DOHH2 (cell line): ENCODE measurements around the gene MCEE.

Experiments used
- EZH2phosphoT487 ChIP-seq: fragments of 200-600 bp; sonication (generic); IDR thresholded peaks from 2 replicates; pipeline ENCODE4 v1.6.1; 2017; ENCODE audit warnings: borderline replicate concordance, mild to moderate bottlenecking, antibody characterized with exemption, low read length, moderate library complexity, mixed read lengths
- TF ChIP-seq, protein P1 (sequence below): fragments of 200-600 bp; sonication (generic); IDR thresholded peaks from one replicate; pipeline ENCODE4 v1.5.1; 2014; ENCODE audit warnings: antibody characterized with exemption, mild to moderate bottlenecking, low read depth, low read length; ENCODE audit not compliant: poor library complexity, severe bottlenecking

DNA sequence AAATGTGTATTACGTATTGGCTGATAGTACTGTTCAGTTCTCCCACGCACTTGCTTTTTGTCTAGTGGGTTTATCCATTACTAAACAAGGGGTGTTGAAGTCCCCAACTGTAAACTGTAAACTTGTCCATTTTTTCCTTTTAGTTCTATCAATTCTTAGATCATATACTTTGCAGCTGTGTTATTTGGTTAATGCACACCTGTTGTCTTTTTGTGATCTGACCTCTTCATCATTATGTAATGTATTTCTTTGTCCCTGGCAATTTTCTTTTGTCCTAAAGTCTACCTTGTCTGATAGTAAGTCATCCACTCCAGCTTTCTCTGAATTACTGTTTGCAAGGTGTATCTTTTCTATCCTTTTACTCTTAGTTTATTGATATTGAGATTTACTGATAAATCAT, 21.9 kb downstream of the MCEE start:
- TF ChIP-seq, protein P1, sequence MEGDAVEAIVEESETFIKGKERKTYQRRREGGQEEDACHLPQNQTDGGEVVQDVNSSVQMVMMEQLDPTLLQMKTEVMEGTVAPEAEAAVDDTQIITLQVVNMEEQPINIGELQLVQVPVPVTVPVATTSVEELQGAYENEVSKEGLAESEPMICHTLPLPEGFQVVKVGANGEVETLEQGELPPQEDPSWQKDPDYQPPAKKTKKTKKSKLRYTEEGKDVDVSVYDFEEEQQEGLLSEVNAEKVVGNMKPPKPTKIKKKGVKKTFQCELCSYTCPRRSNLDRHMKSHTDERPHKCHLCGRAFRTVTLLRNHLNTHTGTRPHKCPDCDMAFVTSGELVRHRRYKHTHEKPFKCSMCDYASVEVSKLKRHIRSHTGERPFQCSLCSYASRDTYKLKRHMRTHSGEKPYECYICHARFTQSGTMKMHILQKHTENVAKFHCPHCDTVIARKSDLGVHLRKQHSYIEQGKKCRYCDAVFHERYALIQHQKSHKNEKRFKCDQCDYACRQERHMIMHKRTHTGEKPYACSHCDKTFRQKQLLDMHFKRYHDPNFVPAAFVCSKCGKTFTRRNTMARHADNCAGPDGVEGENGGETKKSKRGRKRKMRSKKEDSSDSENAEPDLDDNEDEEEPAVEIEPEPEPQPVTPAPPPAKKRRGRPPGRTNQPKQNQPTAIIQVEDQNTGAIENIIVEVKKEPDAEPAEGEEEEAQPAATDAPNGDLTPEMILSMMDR = no peak
- no peak for TF ChIP-seq EZH2phosphoT487
